ENCODE measurements around the gene RBM23.

DNA sequence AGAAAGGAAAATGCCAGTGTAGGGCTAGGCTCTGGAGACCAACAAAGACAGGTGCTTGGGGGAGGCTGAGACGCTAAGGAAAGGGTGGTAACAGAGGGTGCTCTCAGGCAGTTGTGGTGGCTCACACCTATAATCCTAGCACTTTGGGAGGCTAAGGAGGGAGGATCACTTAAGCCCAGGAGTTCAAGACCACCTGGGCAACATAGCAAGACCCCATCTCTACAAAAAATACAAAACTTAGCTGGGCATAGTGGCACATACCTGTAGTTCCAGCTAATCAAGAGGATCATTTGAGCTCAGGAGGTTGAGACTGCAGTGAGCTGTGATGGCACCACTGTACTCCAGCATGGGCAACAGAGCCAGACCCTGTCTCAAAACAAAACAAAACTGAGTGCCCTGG is 23.5 kb downstream of the RBM23 start:
- TF ChIP-seq, protein P1, sequence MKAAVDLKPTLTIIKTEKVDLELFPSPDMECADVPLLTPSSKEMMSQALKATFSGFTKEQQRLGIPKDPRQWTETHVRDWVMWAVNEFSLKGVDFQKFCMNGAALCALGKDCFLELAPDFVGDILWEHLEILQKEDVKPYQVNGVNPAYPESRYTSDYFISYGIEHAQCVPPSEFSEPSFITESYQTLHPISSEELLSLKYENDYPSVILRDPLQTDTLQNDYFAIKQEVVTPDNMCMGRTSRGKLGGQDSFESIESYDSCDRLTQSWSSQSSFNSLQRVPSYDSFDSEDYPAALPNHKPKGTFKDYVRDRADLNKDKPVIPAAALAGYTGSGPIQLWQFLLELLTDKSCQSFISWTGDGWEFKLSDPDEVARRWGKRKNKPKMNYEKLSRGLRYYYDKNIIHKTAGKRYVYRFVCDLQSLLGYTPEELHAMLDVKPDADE (conservative IDR thresholded peaks at IDR 0.05; ENCODE audit: control insufficient read depth, low read depth, low read length) = no peak
- TF ChIP-seq IRF2 (CRISPR knock-in tag; IDR thresholded peaks at IDR 0.05) = no peak
- no peak for TF ChIP-seq KAT2B (IDR thresholded peaks at IDR 0.05; ENCODE audit: low read depth, low read length)
- no peak for TF ChIP-seq EHMT2 (IDR thresholded peaks at IDR 0.05)

Data from K562 (cell line).